Stomach (tissue), 9 donors: ENCODE results near the gene LACTB. TPM values are rescaled to one million over a fixed set of nuclear protein-coding genes. Genes with fewer than 3 reads are reported as not detected.
A peak's percentile ranks its signal among the peaks of the same experiment; 100 is the strongest.

Experiments
- DNase-seq, 2 donors: peaks; one replicate each; pipeline versions ENCODE4 v3.0.0 to v3.0.0-alpha.2; 2013 to 2019
- H3K27ac ChIP-seq, 5 donors: fragments of 200-600 bp in 4 of 5; sonication (generic) in 4 of 5; one replicate each; pipeline ENCODE4 v1.5.1; 2013 to 2019; ENCODE audit warnings: mild to moderate bottlenecking in 1 of 5, moderate library complexity in 1 of 5
- H3K27me3 ChIP-seq, 3 donors: fragments of 200-600 bp; sonication (generic); one replicate each; pipeline ENCODE4 v1.5.1; 2017 to 2019; ENCODE audit warnings: mixed run types in 1 of 3
- H3K36me3 ChIP-seq, 4 donors: fragments of 200-600 bp; sonication (generic); 1 replicate in 3 of 4; 2 replicates in 1 of 4; pipeline ENCODE4 v1.5.1; 2016 to 2019
- H3K4me1 ChIP-seq, 4 donors: fragments of 200-600 bp; sonication (generic); one replicate each; pipeline ENCODE4 v1.5.1; 2016 to 2019
- H3K4me3 ChIP-seq, 4 donors: fragments of 200-600 bp; sonication (generic) in 3 of 4; one replicate each; pipeline ENCODE4 v1.5.1; 2016 to 2019; ENCODE audit warnings: mild to moderate bottlenecking in 1 of 4
- H3K9me3 ChIP-seq, 4 donors: fragments of 200-600 bp; sonication (generic); one replicate each; pipeline ENCODE4 v1.5.1; 2016 to 2019
- EP300 ChIP-seq: sonication (generic); formaldehyde crosslinking; IDR thresholded peaks from one replicate; pipeline ENCODE4 v1.6.1; 2017; ENCODE audit warnings: antibody characterized with exemption
- POLR2A ChIP-seq, 4 donors: fragments of 450-650 bp; IDR thresholded peaks; one replicate each; pipeline ENCODE4 v1.6.1; 2016; ENCODE audit warnings: antibody characterized with exemption in 4 of 4, control low read depth in 2 of 4, mild to moderate bottlenecking in 1 of 4, moderate library complexity in 1 of 4
- POLR2AphosphoS5 ChIP-seq, 3 donors: sonication (generic); formaldehyde crosslinking; IDR thresholded peaks; one replicate each; pipeline ENCODE4 v1.6.1; 2016; ENCODE audit warnings: antibody characterized with exemption in 3 of 3
- WGBS, 5 donors: extraction: QIAGEN DNeasy Blood & Tissue Kit in 3 of 5; methylation state at CpG; one replicate each; pipeline versions ENCODE4 v1.1.5 to v1.1.7; 2013 to 2018; 5-methylcytosine and 5-hydroxymethylcytosine counted together
- intact Hi-C: fragments of 100-400 bp; cut with DNase I; formaldehyde crosslinking; loops from one replicate; pipeline ENCODE4 v1.15.1; 2023; ENCODE audit warnings: low total_unique reads
- polyA plus RNA-seq, 3 donors: library from polyadenylated mRNA; stranded (reverse); fragments of 200-250 nt; gene quantifications; one replicate each; pipeline ENCODE4 v1.2.3, GENCODE V29; 2013
- total RNA-seq, 5 donors: library from RNA; depleted of rRNA; stranded (reverse); fragments of >200 nt; gene quantifications; one replicate each; pipeline versions ENCODE4 v1.1.0 to v1.2.3, GENCODE V29; 2014 to 2016
- TF ChIP-seq, protein P1 (sequence below), 7 experiments: fragments of 450-650 bp in 4 of 7; fragments of 200-600 bp in 3 of 7; sonication (generic) in 3 of 7; IDR thresholded peaks; one replicate each; pipeline ENCODE4 v1.5.1; 2016 to 2019; ENCODE audit warnings: antibody characterized with exemption in 7 of 7, control low read depth in 2 of 7, mild to moderate bottlenecking in 1 of 7
- donor health status: healthy with polysubstance abuse.
- donor health status: Bipolar disorder and iron deficiency.
- donor health status: healthy.

The LACTB gene
- total and polyA plus RNA-seq, 8 donors = 1.2 to 30.8 (median 11.1) TPM

GRCh38 chr15:63107895-63108546 lies 13.6 kb upstream of the LACTB start:
- Histone ChIP-seq H3K4me1 (peaks cover 0 to 13% (median 8%) of the 10 kb centered on the region in 4 donors), H3K4me3 (no peak overlapping the region), H3K9me3 (no peaks in the 10 kb centered on the region), H3K27ac (peak overlapping the region in 2 of 5 donors; percentile 34 to 46), H3K36me3 (no peaks in the 10 kb centered on the region), H3K27me3 (no peaks in the 10 kb centered on the region)
- intact Hi-C loops = loop anchor here (10.0 kb wide), 1 partner anchor 263 kb away; no protein-coding TSS in a partner anchor
- WGBS, 5 donors = 26 to 48% (median 37%) methylated on average over 9 of the region's 9 CpGs
- DNase-seq = peak in 1 of 2 donors; percentile 81
- TF ChIP-seq POLR2AphosphoS5 (IDR thresholded peaks at IDR 0.05) (peak in 1 of 3 donors; percentile 53), EP300 (no peak), POLR2A (IDR thresholded peaks at IDR 0.05) (no peak)
- TF ChIP-seq, protein P1, sequence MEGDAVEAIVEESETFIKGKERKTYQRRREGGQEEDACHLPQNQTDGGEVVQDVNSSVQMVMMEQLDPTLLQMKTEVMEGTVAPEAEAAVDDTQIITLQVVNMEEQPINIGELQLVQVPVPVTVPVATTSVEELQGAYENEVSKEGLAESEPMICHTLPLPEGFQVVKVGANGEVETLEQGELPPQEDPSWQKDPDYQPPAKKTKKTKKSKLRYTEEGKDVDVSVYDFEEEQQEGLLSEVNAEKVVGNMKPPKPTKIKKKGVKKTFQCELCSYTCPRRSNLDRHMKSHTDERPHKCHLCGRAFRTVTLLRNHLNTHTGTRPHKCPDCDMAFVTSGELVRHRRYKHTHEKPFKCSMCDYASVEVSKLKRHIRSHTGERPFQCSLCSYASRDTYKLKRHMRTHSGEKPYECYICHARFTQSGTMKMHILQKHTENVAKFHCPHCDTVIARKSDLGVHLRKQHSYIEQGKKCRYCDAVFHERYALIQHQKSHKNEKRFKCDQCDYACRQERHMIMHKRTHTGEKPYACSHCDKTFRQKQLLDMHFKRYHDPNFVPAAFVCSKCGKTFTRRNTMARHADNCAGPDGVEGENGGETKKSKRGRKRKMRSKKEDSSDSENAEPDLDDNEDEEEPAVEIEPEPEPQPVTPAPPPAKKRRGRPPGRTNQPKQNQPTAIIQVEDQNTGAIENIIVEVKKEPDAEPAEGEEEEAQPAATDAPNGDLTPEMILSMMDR (IDR thresholded peaks at IDR 0.05) = no peak

DNA sequence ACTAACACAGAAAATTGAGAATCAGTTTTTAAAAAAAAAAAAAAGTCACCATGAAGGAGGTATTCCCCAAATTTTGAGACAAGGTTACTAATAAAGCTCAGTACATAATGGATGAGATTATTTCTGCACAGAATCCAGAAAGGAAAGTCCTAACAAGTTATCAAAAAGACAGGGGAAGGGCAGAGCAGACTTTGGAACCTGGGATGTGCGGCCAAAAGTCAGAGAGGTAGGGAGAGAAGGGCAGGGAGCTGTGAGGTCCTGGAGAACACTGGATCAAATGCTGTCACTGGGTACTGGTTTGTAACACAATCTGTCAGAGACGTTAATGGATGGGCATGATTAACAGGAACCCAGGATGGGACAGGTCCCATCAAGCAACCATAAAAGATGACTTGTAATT lies 12.2 kb upstream of the LACTB start:
- Histone ChIP-seq H3K27me3 (no peaks in the 10 kb centered on the region), H3K4me3 (no peak overlapping the region), H3K27ac (no peak overlapping the region), H3K36me3 (no peaks in the 10 kb centered on the region), H3K4me1 (peaks cover 0 to 13% (median 8%) of the 10 kb centered on the region in 4 donors), H3K9me3 (no peaks in the 10 kb centered on the region)
- DNase-seq = no peak
- intact Hi-C loops = loop anchor here (10.0 kb wide), 1 partner anchor 265 kb away; no protein-coding TSS in a partner anchor
- no peak for TF ChIP-seq POLR2A (IDR thresholded peaks at IDR 0.05)
- TF ChIP-seq, protein P1 (IDR thresholded peaks at IDR 0.05) = no peak
- TF ChIP-seq POLR2AphosphoS5 (IDR thresholded peaks at IDR 0.05) = no peak
- WGBS, 5 donors = 76 to 98% (median 93%) methylated on average over 2 of the region's 2 CpGs

DNA sequence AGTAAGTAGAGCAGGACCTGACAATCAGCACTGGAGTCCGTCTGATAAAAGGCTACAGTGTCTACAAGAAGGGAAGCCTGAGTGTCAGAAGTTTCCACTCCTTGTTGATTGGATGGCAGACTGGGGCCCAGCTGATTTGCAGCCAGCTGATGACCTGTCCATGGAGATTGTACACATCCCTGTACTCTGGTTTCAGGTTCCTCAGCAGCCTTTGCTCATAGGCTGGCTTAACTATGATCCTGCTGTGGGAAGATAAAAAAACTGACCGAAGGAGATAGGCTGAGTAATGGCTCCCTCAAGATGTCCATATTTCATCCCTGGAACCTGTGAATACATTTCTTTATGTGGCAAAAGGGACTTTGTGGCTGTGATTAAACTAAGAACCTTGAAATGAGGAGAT lies 11.7 kb upstream of the LACTB start:
- no peak overlapping the region for H3K27ac ChIP-seq
- H3K27me3 ChIP-seq = no peaks in the 10 kb centered on the region
- H3K4me1 ChIP-seq = peaks cover 0 to 13% (median 8%) of the 10 kb centered on the region in 4 donors
- DNase-seq = no peak
- H3K9me3 ChIP-seq = no peaks in the 10 kb centered on the region
- no peaks in the 10 kb centered on the region for H3K36me3 ChIP-seq
- intact Hi-C loops = loop anchor here (10.0 kb wide), 1 partner anchor 265 kb away; no protein-coding TSS in a partner anchor
- no peak overlapping the region for H3K4me3 ChIP-seq
- 78 to 90% (median 82%) methylated on average over 2 of the region's 2 CpGs for WGBS, 5 donors
- no peak for TF ChIP-seq EP300
- no peak for TF ChIP-seq POLR2A (IDR thresholded peaks at IDR 0.05)
- TF ChIP-seq POLR2AphosphoS5 (IDR thresholded peaks at IDR 0.05) = no peak
- TF ChIP-seq, protein P1 (IDR thresholded peaks at IDR 0.05) = no peak

GRCh38 chr15:63110428-63111026 lies 11.1 kb upstream of the LACTB start:
- Histone ChIP-seq H3K9me3 (no peaks in the 10 kb centered on the region), H3K27me3 (no peaks in the 10 kb centered on the region), H3K27ac (no peak overlapping the region), H3K36me3 (no peaks in the 10 kb centered on the region), H3K4me1 (peaks cover 0 to 13% (median 8%) of the 10 kb centered on the region in 4 donors), H3K4me3 (no peak overlapping the region)
- WGBS, 5 donors = 90 to 93% (median 93%) methylated on average over 3 of the region's 3 CpGs
- no peak for TF ChIP-seq EP300
- no peak for TF ChIP-seq POLR2AphosphoS5 (IDR thresholded peaks at IDR 0.05)
- TF ChIP-seq, protein P1 (IDR thresholded peaks at IDR 0.05) = no peak
- no peak for TF ChIP-seq POLR2A (IDR thresholded peaks at IDR 0.05)
- intact Hi-C loops = no loop called here
- DNase-seq = no peak
